ENCODE measurements around the gene KCNMA1. TPM values are rescaled to one million over a fixed set of nuclear protein-coding genes. Genes with fewer than 3 reads are reported as not detected.

The KCNMA1 gene
- total RNA-seq, 2 donors from 2014 or later = 168 to 188 TPM

DNA sequence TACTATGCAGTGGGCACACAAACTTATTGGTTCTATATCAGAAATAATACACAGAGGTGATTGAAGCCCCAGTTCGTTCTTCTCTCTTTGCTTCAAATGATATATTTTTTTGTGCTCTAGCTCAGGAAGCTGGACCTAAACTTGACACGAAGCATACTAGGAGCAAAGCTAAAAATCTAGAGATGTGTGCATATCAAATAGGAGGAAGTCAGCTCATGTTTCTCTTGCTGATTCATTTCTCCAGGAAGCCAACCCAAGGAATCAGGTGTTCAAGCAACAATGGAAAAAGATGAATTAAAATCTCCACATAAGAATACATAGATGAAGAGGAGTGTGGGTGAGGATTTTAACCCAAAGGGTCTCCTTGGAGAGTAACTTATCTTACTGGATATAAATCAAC lies 432.5 kb downstream of the KCNMA1 start:
- Histone ChIP-seq H3K27me3 (replicated peaks; ENCODE audit: insufficient read depth) (no peaks in the 10 kb centered on the region), H3K4me3 (no peak overlapping the region), H3K4me1 (ENCODE audit: control insufficient read depth in 1 of 2, low read depth in 2 of 2) (peaks cover 0 to 50% of the 10 kb centered on the region in 2 donors), H3K36me3 (no peaks in the 10 kb centered on the region), H3K27ac (no peak overlapping the region), H3K9me3 (no peaks in the 10 kb centered on the region)
- TF ChIP-seq, protein P1, sequence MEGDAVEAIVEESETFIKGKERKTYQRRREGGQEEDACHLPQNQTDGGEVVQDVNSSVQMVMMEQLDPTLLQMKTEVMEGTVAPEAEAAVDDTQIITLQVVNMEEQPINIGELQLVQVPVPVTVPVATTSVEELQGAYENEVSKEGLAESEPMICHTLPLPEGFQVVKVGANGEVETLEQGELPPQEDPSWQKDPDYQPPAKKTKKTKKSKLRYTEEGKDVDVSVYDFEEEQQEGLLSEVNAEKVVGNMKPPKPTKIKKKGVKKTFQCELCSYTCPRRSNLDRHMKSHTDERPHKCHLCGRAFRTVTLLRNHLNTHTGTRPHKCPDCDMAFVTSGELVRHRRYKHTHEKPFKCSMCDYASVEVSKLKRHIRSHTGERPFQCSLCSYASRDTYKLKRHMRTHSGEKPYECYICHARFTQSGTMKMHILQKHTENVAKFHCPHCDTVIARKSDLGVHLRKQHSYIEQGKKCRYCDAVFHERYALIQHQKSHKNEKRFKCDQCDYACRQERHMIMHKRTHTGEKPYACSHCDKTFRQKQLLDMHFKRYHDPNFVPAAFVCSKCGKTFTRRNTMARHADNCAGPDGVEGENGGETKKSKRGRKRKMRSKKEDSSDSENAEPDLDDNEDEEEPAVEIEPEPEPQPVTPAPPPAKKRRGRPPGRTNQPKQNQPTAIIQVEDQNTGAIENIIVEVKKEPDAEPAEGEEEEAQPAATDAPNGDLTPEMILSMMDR (IDR thresholded peaks at IDR 0.05) = no peak
- ATAC-seq (ENCODE audit: insufficient number of reproducible peaks, low FRiP score, low read depth) (no peak), DNase-seq (ENCODE audit: low spot score) (no peak)

DNA sequence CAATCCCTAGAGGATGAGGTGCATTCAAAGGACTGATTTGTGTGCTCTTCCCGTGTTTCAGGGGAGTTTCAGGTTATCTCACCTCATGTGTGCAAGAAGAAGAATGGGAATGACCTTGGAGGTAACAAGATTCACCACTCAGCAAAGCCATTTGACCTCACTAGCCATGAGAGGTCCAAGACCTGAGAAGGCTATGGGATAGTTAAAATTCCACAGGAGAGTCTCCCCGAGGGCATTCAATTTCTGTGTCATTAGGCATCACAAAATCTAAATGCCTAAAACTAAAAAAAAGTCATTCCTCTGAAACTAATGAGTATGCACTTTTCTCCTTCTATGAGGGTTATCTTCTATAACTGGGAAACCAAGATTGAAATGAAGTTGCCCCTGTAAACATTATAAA lies 433.4 kb downstream of the KCNMA1 start:
- no peaks in the 10 kb centered on the region for H3K27me3 ChIP-seq (replicated peaks; ENCODE audit: insufficient read depth)
- no peaks in the 10 kb centered on the region for H3K36me3 ChIP-seq
- ATAC-seq (ENCODE audit: insufficient number of reproducible peaks, low FRiP score, low read depth) = no peak
- peaks cover 0 to 53% of the 10 kb centered on the region in 2 donors for H3K4me1 ChIP-seq (ENCODE audit: control insufficient read depth in 1 of 2, low read depth in 2 of 2)
- no peak overlapping the region for H3K27ac ChIP-seq
- no peak for DNase-seq (ENCODE audit: low spot score)
- TF ChIP-seq, protein P1 (IDR thresholded peaks at IDR 0.05) = no peak
- no peak overlapping the region for H3K4me3 ChIP-seq
- H3K9me3 ChIP-seq = no peaks in the 10 kb centered on the region

DNA sequence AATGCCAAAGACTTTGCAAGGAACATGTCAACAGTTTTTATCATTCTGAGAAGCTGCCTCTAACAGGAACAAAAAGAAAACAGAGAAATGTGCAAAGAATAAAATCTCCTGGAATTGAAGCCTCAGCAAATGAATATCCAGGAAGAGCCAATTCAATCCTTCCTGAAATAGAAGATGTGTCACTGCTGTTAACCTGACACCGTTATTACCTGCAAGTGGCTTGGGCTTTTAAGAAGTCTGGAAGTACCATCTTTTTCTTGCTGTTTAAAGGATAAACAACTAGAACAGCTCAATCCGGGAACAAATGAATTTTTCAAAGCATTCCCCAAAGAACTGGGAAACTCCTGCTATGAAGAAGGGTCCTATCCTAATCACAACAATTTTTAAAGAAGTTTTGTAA lies 434.8 kb downstream of the KCNMA1 start:
- Histone ChIP-seq H3K27ac (no peak overlapping the region), H3K27me3 (replicated peaks; ENCODE audit: insufficient read depth) (no peaks in the 10 kb centered on the region), H3K4me3 (no peak overlapping the region), H3K4me1 (ENCODE audit: control insufficient read depth in 1 of 2, low read depth in 2 of 2) (peaks cover 0 to 47% of the 10 kb centered on the region in 2 donors), H3K36me3 (no peaks in the 10 kb centered on the region), H3K9me3 (no peaks in the 10 kb centered on the region)
- TF ChIP-seq, protein P1 (IDR thresholded peaks at IDR 0.05) = no peak
- DNase-seq (ENCODE audit: low spot score) (no peak), ATAC-seq (ENCODE audit: insufficient number of reproducible peaks, low FRiP score, low read depth) (no peak)

DNA sequence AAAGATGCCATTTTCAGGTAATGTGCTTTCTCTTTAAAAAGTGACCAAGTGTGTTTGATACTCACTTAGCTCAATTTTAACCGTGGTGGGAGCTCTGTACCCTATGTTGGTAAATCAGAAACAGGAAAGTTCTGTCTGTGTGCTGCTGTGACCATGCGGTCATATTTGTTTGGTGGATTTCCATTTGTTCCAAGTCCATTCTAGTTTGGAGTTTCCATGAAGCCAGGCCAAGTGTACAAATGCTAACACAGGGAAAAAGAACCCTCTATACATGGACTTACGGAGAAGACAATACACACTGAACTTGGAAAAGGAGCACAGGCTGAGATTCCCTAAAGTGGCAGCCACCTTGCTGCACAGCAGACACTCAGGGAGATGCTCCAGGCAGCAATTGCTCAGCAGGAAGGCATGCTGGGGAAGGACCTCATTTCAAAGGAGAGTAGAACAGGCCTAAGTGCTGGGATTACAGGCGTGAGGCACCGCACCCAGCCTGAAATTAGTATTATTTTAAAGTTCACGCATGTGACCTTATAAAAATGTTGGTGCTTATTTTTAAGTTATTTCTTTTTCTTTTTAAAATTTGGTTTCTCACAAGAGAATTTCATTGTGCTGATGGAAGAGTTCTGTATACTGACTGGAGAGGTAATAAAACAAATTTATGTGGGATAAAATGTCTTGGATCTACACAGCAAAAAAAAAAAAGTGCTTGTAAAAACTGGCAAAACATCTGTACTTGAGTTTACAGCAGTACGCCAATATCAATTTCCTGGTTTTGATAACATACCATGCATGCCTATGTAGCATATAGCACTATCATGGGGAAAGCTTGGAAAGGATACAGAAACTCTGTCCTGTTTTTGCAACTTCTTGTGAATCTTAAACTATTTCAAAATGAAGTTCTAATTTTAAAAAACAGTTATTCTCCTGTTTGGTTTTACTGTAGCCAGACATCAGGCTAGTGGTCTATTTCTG lies 436.2 kb downstream of the KCNMA1 start:
- no peak for DNase-seq (ENCODE audit: low spot score)
- Histone ChIP-seq H3K4me3 (no peak overlapping the region), H3K27me3 (replicated peaks; ENCODE audit: insufficient read depth) (no peaks in the 10 kb centered on the region), H3K9me3 (no peaks in the 10 kb centered on the region), H3K27ac (peak overlapping the region; percentile 44 to 50), H3K36me3 (no peaks in the 10 kb centered on the region), H3K4me1 (ENCODE audit: control insufficient read depth in 1 of 2, low read depth in 2 of 2) (peaks cover 0 to 45% of the 10 kb centered on the region in 2 donors)
- ATAC-seq (ENCODE audit: insufficient number of reproducible peaks, low FRiP score, low read depth) = no peak
- TF ChIP-seq, protein P1 (IDR thresholded peaks at IDR 0.05) = no peak

DNA sequence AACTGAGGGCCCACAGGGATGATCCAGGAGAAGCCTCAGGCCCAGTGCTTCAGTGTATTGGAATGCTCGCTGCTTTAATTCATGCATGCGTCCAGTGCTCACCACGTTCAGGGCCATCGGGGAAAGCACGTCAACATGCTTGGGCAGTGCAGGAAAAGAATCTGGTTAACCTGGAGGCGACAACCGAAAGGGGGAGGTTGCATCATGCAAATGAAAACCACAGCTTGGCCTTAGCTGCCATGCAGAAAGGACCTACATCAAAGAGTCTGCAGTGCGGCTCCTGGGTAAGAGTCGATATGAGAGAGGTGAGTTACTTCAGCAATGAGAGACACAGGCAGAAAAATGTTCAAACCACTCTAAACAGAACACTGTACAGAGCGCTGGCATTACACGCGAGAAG lies 440.1 kb downstream of the KCNMA1 start:
- H3K36me3 ChIP-seq = no peaks in the 10 kb centered on the region
- no peak overlapping the region for H3K4me3 ChIP-seq
- TF ChIP-seq, protein P1 (IDR thresholded peaks at IDR 0.05) = no peak
- H3K4me1 ChIP-seq (ENCODE audit: control insufficient read depth in 1 of 2, low read depth in 2 of 2) = peaks cover 14 to 72% of the 10 kb centered on the region in 2 donors
- DNase-seq (ENCODE audit: low spot score) (no peak), ATAC-seq (ENCODE audit: insufficient number of reproducible peaks, low FRiP score, low read depth) (no peak)
- no peaks in the 10 kb centered on the region for H3K27me3 ChIP-seq (replicated peaks; ENCODE audit: insufficient read depth)
- no peak overlapping the region for H3K27ac ChIP-seq
- no peaks in the 10 kb centered on the region for H3K9me3 ChIP-seq
